H1 (cell line): ENCODE measurements around the gene NXN. TPM values are rescaled to one million over a fixed set of nuclear protein-coding genes. Genes with fewer than 3 reads are reported as not detected.

Experiments
- BRCA1 ChIP-seq: IDR thresholded peaks from 2 replicates; pipeline ENCODE4 v1.6.1; 2012; ENCODE audit warnings: low read depth, low read length, improper control_type of control experiment
- CTCF ChIP-seq, 3 experiments: IDR thresholded peaks; 1 replicate in 2 of 3; 2 replicates in 1 of 3; pipeline versions ENCODE4 v1.5.1 to v1.6.1; 2011; ENCODE audit warnings: low read length in 3 of 3, mild to moderate bottlenecking in 3 of 3, inconsistent platforms in 2 of 3, low read depth in 1 of 3, moderate library complexity in 1 of 3; ENCODE audit not compliant: insufficient read depth in 1 of 3; ENCODE audit errors: control extremely low read depth in 1 of 3
- TAF1 ChIP-seq: IDR thresholded peaks from 2 replicates; pipeline ENCODE4 v1.6.1; 2011; ENCODE audit warnings: mild to moderate bottlenecking, low read depth, low read length
- polyA plus RNA-seq, 7 experiments: library from polyadenylated mRNA; depleted of rRNA in 3 of 7; stranded (reverse) in 5 of 7; unstranded in 2 of 7; fragments of >200 nt in 5 of 7; fragments of 200-250 nt in 2 of 7; gene quantifications; 1 replicate in 5 of 7; 2 replicates in 1 of 7; 4 replicates in 1 of 7; pipeline versions ENCODE4 v1.2.1 to v1.2.3, GENCODE V29; 2011 to 2013; ENCODE audit warnings: missing spikeins in 2 of 7, mixed read lengths in 2 of 7
- total RNA-seq: library from RNA; stranded (reverse); fragmentation: NEBNext Ultra II Directional; extraction: Animal tissue kit (Norgen Biotek cat#: 25700); gene quantifications from 2 replicates; pipeline ENCODE4 v1.2.1, GENCODE V29; 2021

Gene NXN
- total and polyA plus RNA-seq, 2 of the 8 experiments (the other 6 are each of a cell fraction or from before 2014, with no cell fraction given) = 94.1 to 107 TPM

- TF ChIP-seq CTCF (IDR thresholded peaks at IDR 0.05; ENCODE audit: control extremely low read depth in 1 of 3, insufficient read depth in 1 of 3, low read depth in 1 of 3, low read length in 3 of 3) (no peak), TAF1 (no peak), BRCA1 (no peak)
These were observed 22.7 kb downstream of the NXN start (continued) for GRCh38 chr17:956905-957304.
